Keratinocyte (primary cell): ENCODE results near the gene SLC25A12. TPM values are rescaled to one million over a fixed set of nuclear protein-coding genes. Genes with fewer than 3 reads are reported as not detected.
A peak's percentile ranks its signal among the peaks of the same experiment; 100 is the strongest.

ENCODE experiments used
- DNase-seq: peaks from one replicate; pipeline ENCODE4 v3.0.0-alpha.2; 2011; ENCODE audit warnings: low read depth, missing footprints, low spot score
- FAIRE-seq: peaks from 2 replicates; lab custom pipeline; 2011; peaks lifted over from hg19 to GRCh38; lab: Jason Lieb, UNC
- H2AFZ ChIP-seq: 2 replicates; pipeline ENCODE4 v1.6.0; 2012; ENCODE audit warnings: low read length, control low read depth, inconsistent platforms; ENCODE audit not compliant: control insufficient read depth
- H3K27ac ChIP-seq: 2 replicates; pipeline ENCODE4 v1.5.1; 2011; ENCODE audit warnings: low read length; ENCODE audit not compliant: control insufficient read depth, insufficient read depth
- H3K27me3 ChIP-seq: 3 replicates; pipeline ENCODE4 v1.6.0; 2011; ENCODE audit warnings: low read length; ENCODE audit not compliant: control insufficient read depth, insufficient read depth; ENCODE audit errors: extremely low read depth
- H3K36me3 ChIP-seq, 2 experiments: 2 replicates in 1 of 2; 3 replicates in 1 of 2; pipeline ENCODE4 v1.5.1; 2011; ENCODE audit warnings: low read length in 2 of 2, mild to moderate bottlenecking in 1 of 2; ENCODE audit not compliant: control insufficient read depth in 2 of 2, insufficient read depth in 2 of 2; ENCODE audit errors: extremely low read depth in 1 of 2
- H3K4me1 ChIP-seq: 3 replicates; pipeline ENCODE4 v1.5.1; 2011; ENCODE audit warnings: low read length; ENCODE audit not compliant: control insufficient read depth, insufficient read depth; ENCODE audit errors: extremely low read depth
- H3K4me2 ChIP-seq: 3 replicates; pipeline ENCODE4 v1.6.0; 2011; ENCODE audit warnings: low read depth, low read length; ENCODE audit not compliant: control insufficient read depth, insufficient read depth; ENCODE audit errors: extremely low read depth
- H3K4me3 ChIP-seq, 3 experiments: fragments of 200-600 bp in 1 of 3; sonication (generic) in 1 of 3; 2 replicates in 2 of 3; 3 replicates in 1 of 3; pipeline ENCODE4 v1.5.1; 2011 to 2016; ENCODE audit warnings: low read length in 3 of 3, mild to moderate bottlenecking in 3 of 3, control low read depth in 2 of 3, inconsistent platforms in 1 of 3, low read depth in 1 of 3, mixed read lengths in 1 of 3, mixed run types in 1 of 3, moderate library complexity in 1 of 3; ENCODE audit not compliant: control insufficient read depth in 2 of 3, insufficient read depth in 2 of 3; ENCODE audit errors: extremely low read depth in 1 of 3
- H3K79me2 ChIP-seq: 2 replicates; pipeline ENCODE4 v1.6.0; 2012; ENCODE audit warnings: low read length; ENCODE audit not compliant: control insufficient read depth, insufficient read depth
- H3K9ac ChIP-seq: 3 replicates; pipeline ENCODE4 v1.6.0; 2011; ENCODE audit warnings: low read length; ENCODE audit not compliant: control insufficient read depth, insufficient read depth; ENCODE audit errors: extremely low read depth
- H3K9me1 ChIP-seq: 3 replicates; pipeline ENCODE4 v1.6.0; 2011; ENCODE audit warnings: low read length; ENCODE audit not compliant: control insufficient read depth, insufficient read depth; ENCODE audit errors: extremely low read depth
- H3K9me3 ChIP-seq: 2 replicates; pipeline ENCODE4 v1.5.1; 2012; ENCODE audit warnings: low read depth, low read length; ENCODE audit not compliant: control insufficient read depth
- H4K20me1 ChIP-seq: 3 replicates; pipeline ENCODE4 v1.6.0; 2011; ENCODE audit warnings: low read length; ENCODE audit not compliant: control insufficient read depth, insufficient read depth; ENCODE audit errors: extremely low read depth
- CTCF ChIP-seq, 3 experiments: IDR thresholded peaks in 1 of 3; conservative IDR thresholded peaks in 1 of 3; optimal IDR thresholded peaks in 1 of 3; 2 replicates in 2 of 3; 3 replicates in 1 of 3; pipeline versions ENCODE3 to v1.5.1; 2011; ENCODE audit warnings: low read length in 3 of 3, mild to moderate bottlenecking in 3 of 3, moderate library complexity in 2 of 3, control low read depth in 1 of 3, inconsistent platforms in 1 of 3; ENCODE audit not compliant: insufficient read depth in 2 of 3; ENCODE audit errors: extremely low read depth in 1 of 3
- EZH2 ChIP-seq: IDR thresholded peaks from one replicate; pipeline ENCODE4 v1.6.1; 2012; ENCODE audit warnings: inconsistent platforms, mild to moderate bottlenecking, low read length, moderate library complexity
- dilution Hi-C: fragments of 300-500 bp; cut with MboI; formaldehyde crosslinking; loops from one replicate; pipeline ENCODE4 v1.7.0; 2020; ENCODE audit warnings: low sequenced_read_pairs; ENCODE audit not compliant: extremely low pct_ligation_motif_present
- polyA plus RNA-seq, 5 experiments: library from polyadenylated mRNA; depleted of rRNA in 3 of 5; stranded (reverse) in 3 of 5; stranded (forward) in 1 of 5; unstranded in 1 of 5; fragments of >200 nt; gene quantifications; 1 replicate in 1 of 5; 2 replicates in 3 of 5; 3 replicates in 1 of 5; pipeline versions ENCODE4 v1.2.1 to v1.2.3, GENCODE V29; 2011 to 2012; ENCODE audit warnings: missing spikeins in 2 of 5, low read depth in 1 of 5, low replicate concordance in 1 of 5

The SLC25A12 gene
- polyA plus RNA-seq, 1 donor (not counting 4 experiments of a cell fraction or from before 2014, with no cell fraction given) = 27.7 TPM

GRCh38 chr2:171742760-171743159, 151.3 kb downstream of the SLC25A12 start:
- Histone ChIP-seq H3K27me3 (no peaks in the 10 kb centered on the region), H3K36me3 (peaks cover 11 to 19% of the 10 kb centered on the region in 2 experiments), H3K4me2 (no peak overlapping the region), H3K9me3 (no peaks in the 10 kb centered on the region), H3K27ac (no peak overlapping the region), H3K9me1 (no peaks in the 10 kb centered on the region), H4K20me1 (peaks cover 2% of the 10 kb centered on the region), H3K79me2 (no peaks in the 10 kb centered on the region), H3K4me1 (no peaks in the 10 kb centered on the region), H3K9ac (no peak overlapping the region), H2AFZ (no peak overlapping the region), H3K4me3 (no peak overlapping the region)
- TF ChIP-seq CTCF (optimal IDR thresholded peaks at IDR 0.05 in 1 of 3, IDR thresholded peaks at IDR 0.05 in 1 of 3, conservative IDR thresholded peaks at IDR 0.05 in 1 of 3; ENCODE audit: extremely low read depth in 1 of 3, insufficient read depth in 2 of 3, low read length in 3 of 3) (no peak), EZH2 (no peak)
- DNase-seq = no peak
- dilution Hi-C loops = no loop called here
- FAIRE-seq = no peak

GRCh38 chr2:171741189-171741588, 152.9 kb downstream of the SLC25A12 start:
- FAIRE-seq (peak; percentile 63), DNase-seq (no peak)
- no peaks in the 10 kb centered on the region for H3K9me1 ChIP-seq
- no peak overlapping the region for H3K27ac ChIP-seq
- no peaks in the 10 kb centered on the region for H3K4me1 ChIP-seq
- H3K4me2 ChIP-seq = no peak overlapping the region
- H3K36me3 ChIP-seq = peaks cover 20 to 21% of the 10 kb centered on the region in 2 experiments
- TF ChIP-seq EZH2 (no peak), CTCF (optimal IDR thresholded peaks at IDR 0.05 in 1 of 3, IDR thresholded peaks at IDR 0.05 in 1 of 3, conservative IDR thresholded peaks at IDR 0.05 in 1 of 3; ENCODE audit: extremely low read depth in 1 of 3, insufficient read depth in 2 of 3, low read length in 3 of 3) (no peak)
- no peak overlapping the region for H3K9ac ChIP-seq
- no peak overlapping the region for H3K4me3 ChIP-seq
- no peaks in the 10 kb centered on the region for H3K9me3 ChIP-seq
- dilution Hi-C loops = no loop called here
- H3K27me3 ChIP-seq = no peaks in the 10 kb centered on the region
- H2AFZ ChIP-seq = no peak overlapping the region
- no peaks in the 10 kb centered on the region for H3K79me2 ChIP-seq
- peaks cover 2% of the 10 kb centered on the region for H4K20me1 ChIP-seq
